WTC11 (cell line): ENCODE results near the gene ZNF628. TPM values are rescaled to one million over a fixed set of nuclear protein-coding genes. Genes with fewer than 3 reads are reported as not detected.
A peak's percentile ranks its signal among the peaks of the same experiment; 100 is the strongest.

Experiments used
- ATAC-seq: fragments of 200-7000 bp; cut with Tn5 transposase; 2 replicates; pipeline ENCODE4 v1.10.0; 2021; ENCODE audit warnings: mild to moderate bottlenecking, moderate library complexity
- CTCF ChIA-PET: fragments of 300-600 bp; sonication (Branson Sonifier 250); formaldehyde crosslinking; loops from one replicate; lab custom pipeline; 2021; ENCODE audit warnings: antibody characterized with exemption; lab: Charles Lee
- POLR2A ChIA-PET: fragments of 350-600 bp; sonication (Branson Sonifier 250); formaldehyde crosslinking; loops from one replicate; lab custom pipeline; 2021; ENCODE audit warnings: antibody characterized with exemption; lab: Charles Lee
- DNase-seq: peaks from one replicate; pipeline ENCODE4 v3.0.0; 2021; ENCODE audit warnings: low spot score
- H3K27ac Mint-ChIP-seq: 2 replicates; pipeline ENCODE4 v1.8.0; 2021; ENCODE audit warnings: mixed read lengths
- H3K27me3 Mint-ChIP-seq: 2 replicates; pipeline ENCODE4 v1.8.0; 2021; ENCODE audit warnings: low read depth, mild to moderate bottlenecking, moderate library complexity, mixed read lengths
- H3K36me3 Mint-ChIP-seq: 2 replicates; pipeline ENCODE4 v1.8.0; 2021; ENCODE audit warnings: mixed read lengths
- H3K4me1 Mint-ChIP-seq: 2 replicates; pipeline ENCODE4 v1.8.0; 2022; ENCODE audit warnings: mixed read lengths
- H3K4me3 Mint-ChIP-seq: 2 replicates; pipeline ENCODE4 v1.8.0; 2021; ENCODE audit warnings: mild to moderate bottlenecking, moderate library complexity, mixed read lengths
- H3K9me3 Mint-ChIP-seq: 2 replicates; pipeline ENCODE4 v1.8.0; 2021; ENCODE audit warnings: mixed read lengths
- ATF1 ChIP-seq: sonication (generic); formaldehyde crosslinking; IDR thresholded peaks from 2 replicates; pipeline ENCODE4 v1.8.1; 2023; ENCODE audit warnings: mild to moderate bottlenecking, moderate library complexity, missing genetic modification reagents
- CBFB ChIP-seq: sonication (generic); formaldehyde crosslinking; IDR thresholded peaks from 2 replicates; pipeline ENCODE4 v1.8.1; 2022; ENCODE audit warnings: mild to moderate bottlenecking, low read depth, missing genetic modification reagents
- EMX1 ChIP-seq: fragments of 250-450 bp; sonication (Bioruptor Pico); IDR thresholded peaks from 2 replicates; pipeline ENCODE4 v1.8.0; 2021; ENCODE audit warnings: mild to moderate bottlenecking
- HMGXB4 ChIP-seq: sonication (generic); formaldehyde crosslinking; IDR thresholded peaks from 2 replicates; pipeline ENCODE4 v1.8.1; 2023; ENCODE audit warnings: mild to moderate bottlenecking, moderate library complexity, missing genetic modification reagents
- IRF1 ChIP-seq: sonication (generic); formaldehyde crosslinking; IDR thresholded peaks from 2 replicates; pipeline ENCODE4 v1.8.0; 2023; ENCODE audit warnings: missing genetic modification reagents
- JAZF1 ChIP-seq: fragments of 250-450 bp; sonication (Bioruptor Pico); IDR thresholded peaks from 2 replicates; pipeline ENCODE4 v1.9.0; 2021; ENCODE audit warnings: moderate library complexity, mild to moderate bottlenecking, inconsistent platforms
- MYBL2 ChIP-seq: sonication (generic); formaldehyde crosslinking; IDR thresholded peaks from 2 replicates; pipeline ENCODE4 v1.8.1; 2023; ENCODE audit warnings: mild to moderate bottlenecking, moderate library complexity, missing genetic modification reagents
- NFYB ChIP-seq: sonication (generic); formaldehyde crosslinking; conservative IDR thresholded peaks from 2 replicates; pipeline ENCODE4 v1.8.0; 2022; ENCODE audit warnings: low read depth, missing genetic modification reagents
- RELA ChIP-seq: sonication (generic); formaldehyde crosslinking; IDR thresholded peaks from 2 replicates; pipeline ENCODE4 v1.8.1; 2022; ENCODE audit warnings: missing genetic modification reagents, mild to moderate bottlenecking, borderline replicate concordance
- SP1 ChIP-seq: sonication (generic); formaldehyde crosslinking; conservative IDR thresholded peaks from 2 replicates; pipeline ENCODE4 v1.8.1; 2022; ENCODE audit warnings: missing genetic modification reagents
- TCF7 ChIP-seq: sonication (generic); formaldehyde crosslinking; IDR thresholded peaks from 2 replicates; pipeline ENCODE4 v1.8.0; 2022; ENCODE audit warnings: mild to moderate bottlenecking, low read depth, missing genetic modification reagents, moderate library complexity
- USF2 ChIP-seq: sonication (generic); formaldehyde crosslinking; IDR thresholded peaks from 2 replicates; pipeline ENCODE4 v1.8.1; 2023; ENCODE audit warnings: mild to moderate bottlenecking, missing genetic modification reagents, moderate library complexity
- ZNF416 ChIP-seq: fragments of 250-450 bp; sonication (Bioruptor Pico); IDR thresholded peaks from 2 replicates; pipeline ENCODE4 v1.9.0; 2021; ENCODE audit warnings: mild to moderate bottlenecking, inconsistent platforms
- total RNA-seq: library from RNA; stranded (reverse); gene quantifications from 3 replicates; pipeline ENCODE4 v1.2.3, GENCODE V29; 2021
- TF ChIP-seq, protein P1 (sequence below): sonication (generic); formaldehyde crosslinking; IDR thresholded peaks from 2 replicates; pipeline ENCODE4 v1.8.1; 2022; ENCODE audit warnings: mild to moderate bottlenecking, moderate library complexity, missing genetic modification reagents
- TF ChIP-seq, protein P2 (sequence below): sonication (generic); formaldehyde crosslinking; IDR thresholded peaks from 2 replicates; pipeline ENCODE4 v1.8.1; 2023; ENCODE audit warnings: mild to moderate bottlenecking, missing genetic modification reagents, moderate library complexity
- TF ChIP-seq, protein P3 (sequence below): sonication (generic); formaldehyde crosslinking; IDR thresholded peaks from 2 replicates; pipeline ENCODE4 v1.8.1; 2022; ENCODE audit warnings: low read depth, mild to moderate bottlenecking, moderate library complexity, missing genetic modification reagents, borderline replicate concordance

The ZNF628 gene
- total RNA-seq, 1 experiment from 2014 or later: 23.6 TPM

DNA sequence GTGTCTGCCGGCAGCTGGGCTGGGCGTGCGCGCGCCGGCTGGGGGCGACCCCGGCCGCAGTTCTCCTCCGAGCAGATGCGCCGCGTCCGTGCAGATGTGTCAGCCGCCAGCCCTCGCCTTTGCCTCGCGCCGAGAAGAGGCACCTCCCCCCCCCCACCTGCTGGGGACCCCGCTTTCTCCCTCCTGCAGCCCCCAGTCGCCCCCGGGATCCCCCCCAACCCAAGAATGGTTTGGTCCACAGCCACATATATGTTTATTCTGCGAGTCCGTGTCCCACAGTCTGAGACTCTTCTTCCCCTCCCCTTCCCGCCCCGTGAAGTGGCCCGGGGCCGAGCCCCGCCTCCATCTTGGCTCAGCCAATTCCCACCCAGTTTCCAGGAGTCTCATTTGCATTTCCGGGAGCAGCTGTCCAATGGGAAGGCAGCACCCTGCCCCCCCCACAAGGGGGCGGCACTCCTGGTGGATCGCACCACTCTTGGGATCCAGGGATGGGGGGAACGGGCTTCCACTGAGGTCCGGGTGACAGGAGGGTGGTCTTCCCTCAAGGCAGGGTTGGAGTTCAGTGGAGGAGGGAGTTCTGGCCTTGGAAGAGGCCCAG lies 23.6 kb upstream of the ZNF628 start:
- H3K36me3 Mint-ChIP-seq: peaks cover 12% of the 10 kb centered on the region
- DNase-seq (peak; percentile 95), ATAC-seq (peak; percentile 84)
- H3K27me3 Mint-ChIP-seq: peaks cover 32% of the 10 kb centered on the region
- POLR2A ChIA-PET: interaction anchor here (1.3 to 1.6 kb wide), 2 partner anchors 8 to 24 kb away, joined by 4 to 6 read pairs; partner anchors contain the start of gene ZNF628
- peaks cover 8% of the 10 kb centered on the region for H3K4me1 Mint-ChIP-seq
- no peaks in the 10 kb centered on the region for H3K9me3 Mint-ChIP-seq
- no peak overlapping the region for H3K27ac Mint-ChIP-seq
- H3K4me3 Mint-ChIP-seq: peak overlapping the region; percentile 74
- TF ChIP-seq CBFB (CRISPR knock-in tag) (no peak), TCF7 (no peak), JAZF1 (CRISPR knock-in tag) (no peak), IRF1 (no peak), NFYB (CRISPR knock-in tag) (peak; percentile 76), EMX1 (CRISPR knock-in tag) (no peak), SP1 (CRISPR knock-in tag) (peak; percentile 95), ZNF416 (CRISPR knock-in tag) (no peak), MYBL2 (CRISPR knock-in tag) (no peak), ATF1 (no peak), HMGXB4 (CRISPR knock-in tag) (peak; percentile 43; the same call in 1 of the 2 replicates), USF2 (no peak)
- TF ChIP-seq, protein P1, sequence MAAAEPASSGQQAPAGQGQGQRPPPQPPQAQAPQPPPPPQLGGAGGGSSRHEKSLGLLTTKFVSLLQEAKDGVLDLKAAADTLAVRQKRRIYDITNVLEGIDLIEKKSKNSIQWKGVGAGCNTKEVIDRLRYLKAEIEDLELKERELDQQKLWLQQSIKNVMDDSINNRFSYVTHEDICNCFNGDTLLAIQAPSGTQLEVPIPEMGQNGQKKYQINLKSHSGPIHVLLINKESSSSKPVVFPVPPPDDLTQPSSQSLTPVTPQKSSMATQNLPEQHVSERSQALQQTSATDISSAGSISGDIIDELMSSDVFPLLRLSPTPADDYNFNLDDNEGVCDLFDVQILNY: 0 out of 2 replicates have a peak, but pooled peaks have one; percentile 33
- TF ChIP-seq, protein P2, sequence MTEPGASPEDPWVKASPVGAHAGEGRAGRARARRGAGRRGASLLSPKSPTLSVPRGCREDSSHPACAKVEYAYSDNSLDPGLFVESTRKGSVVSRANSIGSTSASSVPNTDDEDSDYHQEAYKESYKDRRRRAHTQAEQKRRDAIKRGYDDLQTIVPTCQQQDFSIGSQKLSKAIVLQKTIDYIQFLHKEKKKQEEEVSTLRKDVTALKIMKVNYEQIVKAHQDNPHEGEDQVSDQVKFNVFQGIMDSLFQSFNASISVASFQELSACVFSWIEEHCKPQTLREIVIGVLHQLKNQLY (CRISPR knock-in tag): no peak
- CTCF ChIA-PET: interaction anchor here (0.6 to 3.0 kb wide), 15 partner anchors 8 to 306 kb away, joined by 3 to 18 read pairs (median 4); partner anchors contain the start of genes CCDC106, ISOC2, ZNF628 and ZNF865

GRCh38 chr19:55453511-55454260 lies 22.7 kb upstream of the ZNF628 start:
- no peak for DNase-seq
- peak overlapping the region; percentile 13; the same call in 1 of the 2 replicates for H3K27ac Mint-ChIP-seq
- H3K27me3 Mint-ChIP-seq: peaks cover 32% of the 10 kb centered on the region
- H3K4me3 Mint-ChIP-seq: 0 out of 2 replicates have a peak overlapping the region, but pooled peaks have one; percentile 24
- H3K4me1 Mint-ChIP-seq: peaks cover 12% of the 10 kb centered on the region
- no peak for ATAC-seq
- peaks cover 12% of the 10 kb centered on the region for H3K36me3 Mint-ChIP-seq
- H3K9me3 Mint-ChIP-seq: no peaks in the 10 kb centered on the region
- ChIA-PET POLR2A (interaction anchor here (1.3 to 1.6 kb wide), 2 partner anchors 9 to 23 kb away, joined by 4 to 6 read pairs; partner anchors contain the start of gene ZNF628), CTCF (interaction anchor here (0.6 to 3.0 kb wide), 14 partner anchors 9 to 307 kb away, joined by 3 to 18 read pairs (median 4); partner anchors contain the start of genes CCDC106, ISOC2, ZNF628 and ZNF865)
- TF ChIP-seq RELA (CRISPR knock-in tag): 0 out of 2 replicates have a peak, but pooled peaks have one; percentile 28
- TF ChIP-seq, protein P3, sequence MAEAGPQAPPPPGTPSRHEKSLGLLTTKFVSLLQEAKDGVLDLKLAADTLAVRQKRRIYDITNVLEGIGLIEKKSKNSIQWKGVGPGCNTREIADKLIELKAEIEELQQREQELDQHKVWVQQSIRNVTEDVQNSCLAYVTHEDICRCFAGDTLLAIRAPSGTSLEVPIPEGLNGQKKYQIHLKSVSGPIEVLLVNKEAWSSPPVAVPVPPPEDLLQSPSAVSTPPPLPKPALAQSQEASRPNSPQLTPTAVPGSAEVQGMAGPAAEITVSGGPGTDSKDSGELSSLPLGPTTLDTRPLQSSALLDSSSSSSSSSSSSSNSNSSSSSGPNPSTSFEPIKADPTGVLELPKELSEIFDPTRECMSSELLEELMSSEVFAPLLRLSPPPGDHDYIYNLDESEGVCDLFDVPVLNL (CRISPR knock-in tag): no peak
